Liver (tissue), 3 donors: ENCODE results near the gene CCDC68.

ENCODE experiments used
- CTCF ChIP-seq: fragments of 150-350 bp; IDR thresholded peaks from 2 replicates; pipeline ENCODE4 v1.5.1; 2017; ENCODE audit warnings: improper control_type of control experiment, low read depth, low read length; ENCODE audit not compliant: missing input control
- GABPA ChIP-seq, 2 donors: IDR thresholded peaks in 1 of 2; conservative IDR thresholded peaks in 1 of 2; 2 replicates each; pipeline ENCODE4 v1.6.1; 2016; ENCODE audit warnings: antibody characterized with exemption in 2 of 2, mild to moderate bottlenecking in 1 of 2, moderate library complexity in 1 of 2
- MAX ChIP-seq: IDR thresholded peaks from 2 replicates; pipeline ENCODE4 v1.6.1; 2016; ENCODE audit warnings: antibody characterized with exemption
- TAF1 ChIP-seq: conservative IDR thresholded peaks from 2 replicates; pipeline ENCODE4 v1.6.1; 2016; ENCODE audit warnings: antibody characterized with exemption, mild to moderate bottlenecking
- YY1 ChIP-seq: IDR thresholded peaks from 2 replicates; pipeline ENCODE4 v1.6.1; 2016; ENCODE audit warnings: antibody characterized with exemption, mild to moderate bottlenecking
- TF ChIP-seq, protein P1 (sequence below): IDR thresholded peaks from 2 replicates; pipeline ENCODE4 v1.6.1; 2016; ENCODE audit warnings: antibody characterized with exemption, mild to moderate bottlenecking
- donor health status: healthy.
- donor health status: healthy.

DNA sequence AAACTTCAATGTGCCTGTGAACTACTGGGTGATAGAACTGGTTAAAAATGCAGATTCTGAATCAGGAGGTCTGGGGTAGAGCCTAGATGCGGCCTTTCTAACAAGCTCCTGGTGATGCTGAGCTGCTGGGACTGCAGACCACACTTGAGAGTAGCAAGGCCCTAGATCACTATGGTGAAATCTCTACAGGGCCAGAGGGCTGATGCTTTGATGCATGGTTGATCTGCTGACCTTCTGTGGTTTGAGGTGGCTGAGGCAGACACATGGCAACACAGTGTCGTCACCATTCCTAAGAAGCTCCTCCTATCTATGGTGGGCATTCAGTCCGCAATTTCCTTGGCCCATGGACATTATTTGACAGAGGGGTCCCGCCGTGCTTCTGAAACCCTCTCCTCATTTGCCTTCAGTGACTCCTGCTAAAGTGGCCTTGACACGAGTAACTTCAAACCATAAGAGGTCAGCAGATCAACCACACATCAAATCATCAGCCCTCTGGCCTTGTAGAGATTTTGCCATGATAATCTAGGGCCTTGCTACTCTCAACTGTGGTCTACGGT lies 19.8 kb downstream of the CCDC68 start:
- TF ChIP-seq MAX: no peak
- TF ChIP-seq CTCF: no peak
- no peak for TF ChIP-seq TAF1
- TF ChIP-seq GABPA (IDR thresholded peaks at IDR 0.05 in 1 of 2, conservative IDR thresholded peaks at IDR 0.05 in 1 of 2): no peak
- TF ChIP-seq, protein P1, sequence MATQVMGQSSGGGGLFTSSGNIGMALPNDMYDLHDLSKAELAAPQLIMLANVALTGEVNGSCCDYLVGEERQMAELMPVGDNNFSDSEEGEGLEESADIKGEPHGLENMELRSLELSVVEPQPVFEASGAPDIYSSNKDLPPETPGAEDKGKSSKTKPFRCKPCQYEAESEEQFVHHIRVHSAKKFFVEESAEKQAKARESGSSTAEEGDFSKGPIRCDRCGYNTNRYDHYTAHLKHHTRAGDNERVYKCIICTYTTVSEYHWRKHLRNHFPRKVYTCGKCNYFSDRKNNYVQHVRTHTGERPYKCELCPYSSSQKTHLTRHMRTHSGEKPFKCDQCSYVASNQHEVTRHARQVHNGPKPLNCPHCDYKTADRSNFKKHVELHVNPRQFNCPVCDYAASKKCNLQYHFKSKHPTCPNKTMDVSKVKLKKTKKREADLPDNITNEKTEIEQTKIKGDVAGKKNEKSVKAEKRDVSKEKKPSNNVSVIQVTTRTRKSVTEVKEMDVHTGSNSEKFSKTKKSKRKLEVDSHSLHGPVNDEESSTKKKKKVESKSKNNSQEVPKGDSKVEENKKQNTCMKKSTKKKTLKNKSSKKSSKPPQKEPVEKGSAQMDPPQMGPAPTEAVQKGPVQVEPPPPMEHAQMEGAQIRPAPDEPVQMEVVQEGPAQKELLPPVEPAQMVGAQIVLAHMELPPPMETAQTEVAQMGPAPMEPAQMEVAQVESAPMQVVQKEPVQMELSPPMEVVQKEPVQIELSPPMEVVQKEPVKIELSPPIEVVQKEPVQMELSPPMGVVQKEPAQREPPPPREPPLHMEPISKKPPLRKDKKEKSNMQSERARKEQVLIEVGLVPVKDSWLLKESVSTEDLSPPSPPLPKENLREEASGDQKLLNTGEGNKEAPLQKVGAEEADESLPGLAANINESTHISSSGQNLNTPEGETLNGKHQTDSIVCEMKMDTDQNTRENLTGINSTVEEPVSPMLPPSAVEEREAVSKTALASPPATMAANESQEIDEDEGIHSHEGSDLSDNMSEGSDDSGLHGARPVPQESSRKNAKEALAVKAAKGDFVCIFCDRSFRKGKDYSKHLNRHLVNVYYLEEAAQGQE: no peak
- TF ChIP-seq YY1: no peak
